Mesenchymal stem cell (in vitro differentiated cells and primary cell): Measurements from ENCODE around the gene INSYN1.

Experiments
- DNase-seq: peaks from one replicate; pipeline ENCODE4 v3.0.0-alpha.2; 2013
- H2AFZ ChIP-seq: one replicate; pipeline ENCODE4 v1.6.1; 2013; ENCODE audit warnings: low read depth, mild to moderate bottlenecking, control low read depth, inconsistent platforms, low read length, moderate library complexity
- H2AK5ac ChIP-seq: 2 replicates; pipeline ENCODE4 v1.6.1; 2013; ENCODE audit warnings: low read length, moderate library complexity, mild to moderate bottlenecking, inconsistent platforms; ENCODE audit not compliant: severe bottlenecking
- H2BK120ac ChIP-seq: one replicate; pipeline ENCODE4 v1.6.1; 2013; ENCODE audit warnings: low read depth, mild to moderate bottlenecking, inconsistent platforms, low read length, moderate library complexity
- H2BK12ac ChIP-seq, 2 experiments: one replicate each; pipeline ENCODE4 v1.6.1; 2013; ENCODE audit warnings: inconsistent platforms in 2 of 2, low read length in 2 of 2, mild to moderate bottlenecking in 2 of 2, moderate library complexity in 2 of 2, control low read depth in 1 of 2
- H2BK15ac ChIP-seq: one replicate; pipeline ENCODE4 v1.6.1; 2013; ENCODE audit warnings: mild to moderate bottlenecking, low read depth, inconsistent platforms; ENCODE audit not compliant: poor library complexity, severe bottlenecking
- H2BK5ac ChIP-seq: 2 replicates; pipeline ENCODE4 v1.6.1; 2013; ENCODE audit warnings: low read depth, mild to moderate bottlenecking, low read length, control low read depth, inconsistent platforms; ENCODE audit not compliant: poor library complexity, severe bottlenecking
- H3K14ac ChIP-seq, 2 experiments: one replicate each; pipeline ENCODE4 v1.6.1; 2013; ENCODE audit warnings: inconsistent platforms in 2 of 2, low read length in 2 of 2, control low read depth in 1 of 2, mild to moderate bottlenecking in 1 of 2, moderate library complexity in 1 of 2
- H3K18ac ChIP-seq, 2 experiments: one replicate each; pipeline ENCODE4 v1.6.1; 2013; ENCODE audit warnings: inconsistent platforms in 2 of 2, low read length in 2 of 2, control low read depth in 1 of 2, low read depth in 1 of 2, mild to moderate bottlenecking in 1 of 2
- H3K23ac ChIP-seq, 2 experiments: one replicate each; pipeline ENCODE4 v1.6.1; 2013; ENCODE audit warnings: inconsistent platforms in 2 of 2, low read length in 2 of 2, mild to moderate bottlenecking in 2 of 2, moderate library complexity in 2 of 2, control low read depth in 1 of 2
- H3K27ac ChIP-seq: 2 replicates; pipeline ENCODE4 v1.5.1; 2013; ENCODE audit warnings: mild to moderate bottlenecking, moderate library complexity, low read length, control low read depth, inconsistent platforms; ENCODE audit not compliant: poor library complexity, severe bottlenecking
- H3K27me3 ChIP-seq, 2 experiments: 2 replicates each; pipeline versions ENCODE4 v1.6.1 to v1.7.0; 2013; ENCODE audit warnings: low read length in 2 of 2, mild to moderate bottlenecking in 2 of 2, moderate library complexity in 2 of 2, control low read depth in 1 of 2, inconsistent platforms in 1 of 2; ENCODE audit not compliant: control insufficient read depth in 1 of 2, insufficient read depth in 1 of 2
- H3K36me3 ChIP-seq, 2 experiments: 2 replicates each; pipeline versions ENCODE4 v1.6.1 to v1.7.0; 2013; ENCODE audit warnings: low read length in 2 of 2, control low read depth in 1 of 2, inconsistent platforms in 1 of 2, low read depth in 1 of 2, mild to moderate bottlenecking in 1 of 2; ENCODE audit not compliant: insufficient read depth in 2 of 2, control insufficient read depth in 1 of 2
- H3K4ac ChIP-seq, 2 experiments: one replicate each; pipeline ENCODE4 v1.6.1; 2013; ENCODE audit warnings: inconsistent platforms in 2 of 2, low read length in 2 of 2, mild to moderate bottlenecking in 2 of 2, moderate library complexity in 2 of 2, control low read depth in 1 of 2, low read depth in 1 of 2
- H3K4me1 ChIP-seq: 2 replicates; pipeline ENCODE4 v1.6.1; 2013; ENCODE audit warnings: low read depth, low read length, control low read depth; ENCODE audit not compliant: control insufficient read depth, insufficient read depth
- H3K4me2 ChIP-seq: 2 replicates; pipeline ENCODE4 v1.6.1; 2013; ENCODE audit warnings: low read length, mild to moderate bottlenecking, inconsistent platforms; ENCODE audit not compliant: poor library complexity, severe bottlenecking
- H3K4me3 ChIP-seq, 2 experiments: 2 replicates each; pipeline versions ENCODE4 v1.5.1 to v1.7.0; 2013; ENCODE audit warnings: low read length in 2 of 2, mild to moderate bottlenecking in 2 of 2, control low read depth in 1 of 2, low read depth in 1 of 2; ENCODE audit not compliant: insufficient read depth in 1 of 2
- H3K79me1 ChIP-seq: replicated peaks from 2 replicates; pipeline ENCODE4 v1.6.1; 2013; ENCODE audit warnings: mild to moderate bottlenecking, control low read depth, low read length, inconsistent platforms; ENCODE audit not compliant: poor library complexity, severe bottlenecking
- H3K9ac ChIP-seq: 2 replicates; pipeline ENCODE4 v1.7.0; 2013; ENCODE audit warnings: mild to moderate bottlenecking, low read length, moderate library complexity
- H3K9me3 ChIP-seq: 2 replicates; pipeline ENCODE4 v1.7.0; 2013; ENCODE audit warnings: mild to moderate bottlenecking, low read length; ENCODE audit not compliant: control insufficient read depth
- H4K8ac ChIP-seq: one replicate; pipeline ENCODE4 v1.6.1; 2013; ENCODE audit warnings: inconsistent platforms, mild to moderate bottlenecking, low read length, moderate library complexity
- H4K91ac ChIP-seq: one replicate; pipeline ENCODE4 v1.6.1; 2013; ENCODE audit warnings: mild to moderate bottlenecking, low read length, inconsistent platforms
- WGBS: methylation state at CpG from one replicate; pipeline ENCODE4 v1.1.7; 2013; ENCODE audit warnings: mixed read lengths; 5-methylcytosine and 5-hydroxymethylcytosine counted together

INSYN1 gene

GRCh38 chr15:73710321-73710720 is 42.8 kb downstream of the INSYN1 start:
- Histone ChIP-seq H3K27ac (no peak overlapping the region), H3K14ac (no peak overlapping the region), H3K4ac (no peak overlapping the region), H3K79me1 (peaks cover 30% of the 10 kb centered on the region), H3K23ac (no peak overlapping the region), H4K91ac (no peak overlapping the region), H3K27me3 (no peaks in the 10 kb centered on the region), H2BK12ac (no peak overlapping the region), H2AFZ (no peak overlapping the region), H3K4me3 (no peak overlapping the region), H2BK5ac (no peak overlapping the region), H2BK120ac (no peak overlapping the region), H3K9me3 (no peaks in the 10 kb centered on the region), H3K9ac (no peak overlapping the region), H2AK5ac (no peak overlapping the region), H2BK15ac (no peak overlapping the region), H3K18ac (no peak overlapping the region), H3K4me2 (no peak overlapping the region), H4K8ac (no peak overlapping the region), H3K36me3 (peaks cover 83 to 93% of the 10 kb centered on the region in 2 experiments), H3K4me1 (no peaks in the 10 kb centered on the region)
- no peak for DNase-seq
- 82% methylated on average over 5 of the region's 5 CpGs for WGBS

- no peak overlapping the region for H2BK5ac ChIP-seq
- no peak overlapping the region for H2BK12ac ChIP-seq
- no peak overlapping the region for H3K23ac ChIP-seq
- H3K18ac ChIP-seq, result no peak overlapping the region
- no peaks in the 10 kb centered on the region for H3K9me3 ChIP-seq
- no peak overlapping the region for H3K9ac ChIP-seq
- no peaks in the 10 kb centered on the region for H3K4me1 ChIP-seq
- 97% methylated on average over 4 of the region's 4 CpGs for WGBS
- H3K4me2 ChIP-seq, result no peak overlapping the region
- H3K4ac ChIP-seq, result no peak overlapping the region
- H3K4me3 ChIP-seq, result no peak overlapping the region
- no peak overlapping the region for H3K27ac ChIP-seq
- no peak overlapping the region for H2AFZ ChIP-seq
- H2BK15ac ChIP-seq, result no peak overlapping the region
- no peak overlapping the region for H4K91ac ChIP-seq
- H3K27me3 ChIP-seq, result no peaks in the 10 kb centered on the region
- no peak for DNase-seq
- H2AK5ac ChIP-seq, result no peak overlapping the region
- H3K79me1 ChIP-seq, result peaks cover 34% of the 10 kb centered on the region
- H4K8ac ChIP-seq, result no peak overlapping the region
- peaks cover 88 to 95% of the 10 kb centered on the region in 2 experiments for H3K36me3 ChIP-seq
- no peak overlapping the region for H2BK120ac ChIP-seq
- H3K14ac ChIP-seq, result no peak overlapping the region
Observed at GRCh38 chr15:73709686-73710085, 43.5 kb downstream of the INSYN1 start.

GRCh38 chr15:73709241-73709640 is 43.9 kb downstream of the INSYN1 start:
- DNase-seq, result no peak
- no peak overlapping the region for H2AFZ ChIP-seq
- H3K4me1 ChIP-seq, result no peaks in the 10 kb centered on the region
- no peak overlapping the region for H3K18ac ChIP-seq
- H3K9me3 ChIP-seq, result no peaks in the 10 kb centered on the region
- no peak overlapping the region for H2BK15ac ChIP-seq
- no peak overlapping the region for H3K4me3 ChIP-seq
- no peak overlapping the region for H4K8ac ChIP-seq
- WGBS, result 96% methylated on average over 6 of the region's 6 CpGs
- no peak overlapping the region for H3K27ac ChIP-seq
- no peak overlapping the region for H2BK5ac ChIP-seq
- no peak overlapping the region for H3K4ac ChIP-seq
- H2BK120ac ChIP-seq, result no peak overlapping the region
- peaks cover 35% of the 10 kb centered on the region for H3K79me1 ChIP-seq
- no peak overlapping the region for H2AK5ac ChIP-seq
- no peaks in the 10 kb centered on the region for H3K27me3 ChIP-seq
- H2BK12ac ChIP-seq, result no peak overlapping the region
- no peak overlapping the region for H3K14ac ChIP-seq
- H3K9ac ChIP-seq, result no peak overlapping the region
- no peak overlapping the region for H4K91ac ChIP-seq
- H3K23ac ChIP-seq, result no peak overlapping the region
- no peak overlapping the region for H3K4me2 ChIP-seq
- H3K36me3 ChIP-seq, result peaks cover 88 to 95% of the 10 kb centered on the region in 2 experiments

- Histone ChIP-seq H3K4me3 (no peak overlapping the region), H3K4ac (no peak overlapping the region), H3K9me3 (no peaks in the 10 kb centered on the region), H3K79me1 (peaks cover 35% of the 10 kb centered on the region), H4K91ac (no peak overlapping the region), H2BK5ac (no peak overlapping the region), H2BK120ac (no peak overlapping the region), H3K9ac (no peak overlapping the region), H3K36me3 (peaks cover 88 to 92% of the 10 kb centered on the region in 2 experiments), H3K23ac (no peak overlapping the region), H3K14ac (no peak overlapping the region), H3K27me3 (no peaks in the 10 kb centered on the region), H2AK5ac (no peak overlapping the region), H3K27ac (no peak overlapping the region), H3K18ac (no peak overlapping the region), H3K4me1 (no peaks in the 10 kb centered on the region), H3K4me2 (no peak overlapping the region), H2BK12ac (no peak overlapping the region), H2AFZ (no peak overlapping the region), H4K8ac (no peak overlapping the region), H2BK15ac (no peak overlapping the region)
- DNase-seq, result no peak
- 94% methylated on average over 6 of the region's 6 CpGs for WGBS
Observed at GRCh38 chr15:73708691-73709090, 44.5 kb downstream of the INSYN1 start.
